B cell (primary cell): ENCODE results near the gene NEAT1.

Experiments
- CTCF ChIP-seq: fragments of 200-600 bp; IDR thresholded peaks from one replicate; pipeline ENCODE4 v1.8.0; 2022; ENCODE audit warnings: antibody characterized with exemption, mild to moderate bottlenecking
- EZH2 ChIP-seq: IDR thresholded peaks from 2 replicates; pipeline ENCODE4 v1.6.1; 2012; ENCODE audit warnings: borderline replicate concordance, low read depth, mild to moderate bottlenecking, moderate library complexity, low read length; ENCODE audit not compliant: insufficient read depth, poor library complexity, severe bottlenecking

GRCh38 chr11:65452806-65453490 lies 30.4 kb downstream of the NEAT1 start:
- TF ChIP-seq CTCF (no peak), EZH2 (no peak)
